ENCODE results near the gene TRERF1.

Gene TRERF1

DNA sequence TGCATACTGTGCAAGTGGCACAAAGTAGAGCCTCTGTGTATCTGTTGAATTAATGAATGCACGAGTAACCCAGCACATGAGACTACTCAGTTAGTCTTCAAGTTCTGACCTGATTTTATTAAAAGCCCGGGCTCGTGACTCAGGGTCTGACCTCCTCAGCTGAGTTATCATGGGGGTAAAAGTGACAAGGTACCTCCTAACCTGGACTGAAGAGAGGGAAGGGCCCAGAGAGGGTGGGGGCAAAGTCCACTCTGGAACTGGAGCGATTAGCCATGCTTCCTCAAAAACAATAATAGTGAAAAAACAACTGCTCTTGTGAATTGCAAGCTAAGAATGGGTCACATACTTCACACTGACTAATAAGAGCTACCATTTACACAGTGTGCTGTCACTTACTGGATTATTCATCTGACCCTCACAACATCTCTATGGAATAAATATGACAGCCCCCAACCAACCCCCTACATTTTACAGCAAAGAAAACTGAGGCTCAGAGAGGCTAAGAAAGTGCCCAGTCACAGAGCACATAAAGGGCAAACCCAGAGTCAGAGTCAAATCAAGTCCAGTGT is 26.7 kb downstream of the TRERF1 start:
- DNase-seq: no peak

DNA sequence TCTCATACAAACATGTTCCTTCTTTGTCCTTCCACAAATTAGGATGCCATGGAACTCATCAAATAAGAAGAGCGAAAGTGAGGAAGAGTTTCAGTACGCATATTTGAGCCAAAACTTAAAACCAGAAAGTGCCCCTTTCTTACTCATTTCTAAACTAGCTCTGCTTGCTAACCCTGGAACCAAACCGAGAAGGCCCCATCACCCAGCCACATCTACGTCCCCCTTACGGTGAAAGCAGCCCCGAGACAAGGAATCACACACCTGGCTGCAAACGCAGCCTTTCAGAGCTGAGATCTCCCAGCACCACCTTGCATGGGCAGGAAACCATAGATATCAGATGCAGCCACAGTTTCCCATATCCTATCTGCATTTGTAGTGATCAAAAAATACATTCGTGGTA is 28.5 kb downstream of the TRERF1 start:
- no peak for DNase-seq

DNA sequence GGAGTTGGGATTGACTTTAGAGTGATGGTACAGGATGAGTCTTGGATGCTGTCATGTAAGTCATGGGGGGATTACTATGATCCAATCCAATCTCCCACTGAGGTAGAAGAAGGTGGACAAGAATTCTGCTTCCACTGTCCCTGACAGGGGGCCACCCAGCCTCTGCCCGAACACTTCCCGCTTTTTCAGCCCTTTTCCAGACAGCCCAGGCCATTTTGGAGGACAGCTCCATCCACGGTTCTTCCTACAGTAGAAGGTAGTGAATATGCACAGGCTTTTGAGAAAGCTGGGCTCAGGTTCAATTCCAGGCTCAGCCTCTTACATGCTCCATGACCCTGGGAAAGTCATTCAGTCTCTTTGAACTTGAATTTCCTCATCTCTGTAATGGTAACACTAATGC is 31.0 kb downstream of the TRERF1 start:
- DNase-seq: no peak

DNA sequence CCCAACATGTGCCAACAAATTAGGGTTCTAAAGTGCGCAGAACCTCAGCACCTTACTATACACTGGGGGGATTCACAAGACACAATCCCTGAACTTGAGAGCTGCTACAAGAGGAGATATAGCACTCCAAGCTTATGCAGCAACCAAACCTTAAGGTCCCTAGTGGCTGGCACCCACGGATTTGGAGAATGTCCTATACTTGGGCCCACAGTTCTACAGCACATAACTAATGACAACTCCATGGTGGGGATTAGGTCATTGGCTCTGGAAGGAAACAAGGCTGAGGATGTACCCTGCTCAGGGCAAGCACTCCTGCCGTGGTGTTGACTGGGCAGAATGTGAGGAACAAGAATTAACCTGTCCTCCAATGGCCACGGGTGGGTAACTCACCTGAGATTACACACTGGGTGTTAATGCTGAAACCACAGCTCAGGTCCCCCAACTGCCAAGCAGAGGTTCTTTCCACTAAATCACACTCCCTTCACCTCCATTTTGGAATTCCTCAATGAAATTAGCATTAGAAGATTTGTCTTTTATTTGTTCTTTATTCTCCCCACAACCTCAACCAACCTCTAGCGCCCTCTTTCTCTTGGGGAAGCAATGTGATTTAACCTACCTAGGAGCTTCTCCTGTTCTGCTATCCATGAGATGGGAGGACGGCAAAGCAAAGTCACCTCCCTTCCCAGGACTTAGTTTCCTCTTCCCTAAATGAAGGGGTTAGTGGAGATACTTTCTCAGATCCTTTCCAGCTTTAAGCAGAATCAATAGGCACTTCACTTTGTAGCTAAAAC is 32.0 kb downstream of the TRERF1 start:
- no peak for DNase-seq

DNA sequence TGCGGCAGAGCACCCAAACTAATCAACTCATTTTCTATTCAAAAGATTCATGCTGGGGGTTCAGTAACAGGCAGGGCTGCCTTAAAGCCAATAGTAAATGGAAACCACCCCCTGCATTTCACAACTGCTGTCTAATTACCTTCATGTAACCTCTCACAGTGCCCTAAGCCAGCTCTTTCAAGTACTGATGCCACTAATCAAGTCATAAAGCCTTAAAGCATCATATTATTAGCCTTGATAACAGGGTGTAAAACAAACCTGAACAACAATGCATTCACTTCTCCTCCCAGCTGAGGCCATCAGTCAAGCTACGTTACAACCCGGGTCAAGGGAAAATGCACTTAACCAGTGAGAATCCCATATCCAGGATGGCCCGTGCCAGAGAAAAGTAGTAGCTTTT is 33.0 kb downstream of the TRERF1 start:
- no peak for DNase-seq

DNA sequence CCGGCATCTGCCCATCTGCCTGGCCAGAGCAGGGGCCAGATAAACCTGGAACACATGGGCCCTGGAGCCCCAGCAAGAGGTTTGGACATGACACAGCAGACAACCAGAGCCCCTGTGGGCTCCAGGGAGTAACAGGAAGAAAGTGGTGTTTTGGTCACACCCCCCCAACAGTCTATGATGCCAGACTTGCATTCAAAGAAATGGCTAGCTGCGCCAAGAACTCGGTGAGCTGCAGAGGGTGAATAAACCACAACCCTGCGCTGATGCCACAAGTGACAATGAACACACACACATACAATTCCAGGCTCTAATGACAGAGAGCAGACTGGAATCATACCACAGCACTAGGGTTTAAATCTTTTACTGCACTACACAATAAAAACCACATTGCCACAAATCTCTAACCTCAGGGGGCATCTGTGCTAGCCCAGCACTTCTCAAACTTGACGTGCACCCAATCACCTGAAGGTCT is 34.0 kb downstream of the TRERF1 start:
- peak; percentile 20 for DNase-seq

DNA sequence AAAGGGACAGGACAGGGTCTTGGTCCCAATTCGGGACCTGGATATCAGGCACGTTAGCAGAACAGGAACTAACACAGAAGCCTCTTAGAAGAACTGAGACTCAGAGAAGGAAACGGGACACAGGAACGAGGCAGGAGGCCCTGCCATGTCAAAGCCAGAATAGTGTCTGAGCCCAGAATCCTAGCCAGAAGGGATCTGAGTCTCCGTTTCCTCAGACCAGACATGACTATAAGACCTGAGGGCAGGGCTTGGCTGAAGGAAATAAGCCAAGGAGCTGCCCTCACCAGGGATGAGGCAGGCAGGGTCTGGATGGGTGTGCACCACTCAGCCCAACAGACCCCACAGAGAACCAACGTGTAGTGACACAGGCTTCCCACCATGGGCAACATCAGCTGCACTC is 40.3 kb downstream of the TRERF1 start:
- no peak for DNase-seq

DNA sequence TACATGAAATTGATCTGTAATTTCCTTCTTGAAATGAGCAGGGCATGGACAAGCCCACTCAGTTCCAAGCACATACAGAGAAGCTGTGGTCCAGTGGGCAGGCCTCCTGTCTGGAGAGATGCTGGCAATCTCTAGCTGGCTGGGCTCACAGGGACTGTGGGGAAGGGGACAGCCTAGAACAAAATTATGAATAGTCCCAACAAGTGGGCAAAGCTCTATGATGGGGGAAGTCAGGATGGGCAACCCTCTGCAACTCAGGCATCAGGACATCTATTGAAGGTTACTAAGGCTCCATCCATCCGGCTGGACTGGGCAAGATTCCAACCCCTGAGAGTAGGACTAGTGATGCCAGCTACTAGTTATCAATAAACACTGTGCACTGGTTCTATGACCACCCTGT is 40.9 kb downstream of the TRERF1 start:
- no peak for DNase-seq

DNA sequence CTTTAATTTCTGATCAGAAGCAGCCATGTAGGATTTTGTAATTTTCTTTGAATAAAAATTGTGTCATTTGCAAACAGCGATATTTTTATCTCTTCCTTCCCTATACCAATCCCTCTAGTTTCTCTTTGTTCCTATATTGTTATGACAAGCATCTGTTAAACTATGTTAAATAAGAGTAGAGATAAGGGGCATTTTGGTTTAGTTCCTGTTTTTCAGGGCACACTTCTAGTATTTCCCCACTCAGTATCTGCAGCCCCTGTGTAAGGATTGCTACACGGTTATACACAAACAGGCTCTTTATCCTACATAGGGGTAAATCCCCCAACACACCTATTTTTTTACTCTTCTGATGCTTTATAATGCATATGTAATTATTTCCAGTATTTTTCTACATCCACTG is 42.1 kb downstream of the TRERF1 start:
- DNase-seq: no peak

DNA sequence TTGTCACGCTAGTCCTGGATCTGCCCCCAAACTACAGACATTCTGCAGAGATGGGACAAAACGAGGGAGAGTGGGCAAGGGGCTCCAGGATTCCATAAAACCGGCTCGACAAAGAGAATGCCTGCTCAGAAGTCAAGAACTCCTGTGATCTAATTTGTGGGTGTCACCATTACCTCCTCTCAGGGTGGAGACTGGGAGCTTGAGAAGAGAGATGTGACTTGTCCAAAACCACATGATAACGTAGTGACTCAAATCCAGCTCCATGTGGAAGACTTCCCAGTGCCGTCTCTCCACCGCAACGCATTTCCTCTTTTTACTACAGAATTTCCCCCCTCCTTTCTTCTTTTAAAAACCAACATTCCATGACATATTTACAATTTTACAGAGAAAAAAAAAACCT is 44.3 kb downstream of the TRERF1 start:
- DNase-seq: no peak

DNA sequence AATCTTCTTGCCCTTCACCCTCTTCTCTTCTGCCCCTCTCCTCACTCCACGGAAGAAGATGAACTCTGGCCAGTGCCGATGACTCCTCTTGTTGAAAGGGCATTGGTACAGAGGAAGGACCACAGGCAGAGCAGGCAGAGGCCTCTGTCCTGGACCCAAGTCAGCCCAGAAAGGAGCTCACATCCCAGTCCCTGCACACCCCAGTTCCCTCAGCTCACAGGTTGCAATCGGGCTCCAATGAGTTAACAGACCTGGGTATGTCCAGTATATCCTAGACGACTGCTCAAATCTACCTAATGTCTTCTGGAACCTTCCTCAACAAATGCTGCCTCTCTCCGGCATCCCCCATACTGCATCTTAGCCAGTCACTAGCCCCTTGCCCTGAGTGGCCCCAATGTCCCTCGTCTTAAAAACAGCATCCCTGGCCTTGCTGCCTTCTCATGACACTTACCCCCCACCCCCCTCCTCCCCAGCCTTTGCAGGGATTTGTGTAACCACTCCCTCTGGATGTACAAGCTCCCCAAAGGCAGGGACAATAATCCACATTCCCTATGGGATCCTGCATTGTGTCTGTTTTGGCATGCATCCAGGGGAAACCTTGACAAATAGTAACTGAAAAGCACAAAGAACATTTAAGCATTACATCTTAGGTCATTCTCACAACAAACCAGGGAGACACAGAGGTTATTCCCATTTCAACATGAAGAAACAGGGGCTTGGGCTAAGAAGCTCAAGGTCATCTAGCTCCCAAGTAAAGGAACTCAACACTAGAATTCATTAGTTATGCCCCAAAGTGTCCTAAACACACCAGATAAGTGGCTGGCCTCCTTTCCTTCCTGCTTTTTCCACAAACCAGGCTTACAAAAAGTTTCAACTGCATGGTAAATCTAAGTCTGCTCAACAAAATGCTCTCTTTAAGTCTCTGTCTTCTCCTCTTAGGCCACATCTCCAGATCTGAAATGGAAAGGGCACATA is 45.1 kb downstream of the TRERF1 start:
- DNase-seq: no peak

DNA sequence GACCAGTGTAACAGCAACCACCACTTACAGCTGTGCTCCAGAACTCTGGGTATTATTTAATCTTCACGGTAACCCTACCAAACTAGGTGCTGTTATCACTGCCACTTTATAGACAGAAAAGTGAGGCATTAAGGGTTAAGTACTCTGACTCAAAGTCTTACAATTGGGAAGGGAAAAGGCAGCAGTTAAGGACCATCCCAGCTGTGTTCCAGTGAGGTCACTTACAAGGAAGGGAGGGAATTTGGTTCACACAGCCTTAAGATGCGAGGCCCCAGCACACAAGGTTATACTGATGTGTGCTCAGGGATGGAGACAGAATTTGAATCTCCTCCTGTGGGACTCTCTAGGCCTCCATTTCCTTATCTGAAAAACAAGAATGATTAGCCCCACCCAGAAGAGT is 46.7 kb downstream of the TRERF1 start:
- no peak for DNase-seq

DNA sequence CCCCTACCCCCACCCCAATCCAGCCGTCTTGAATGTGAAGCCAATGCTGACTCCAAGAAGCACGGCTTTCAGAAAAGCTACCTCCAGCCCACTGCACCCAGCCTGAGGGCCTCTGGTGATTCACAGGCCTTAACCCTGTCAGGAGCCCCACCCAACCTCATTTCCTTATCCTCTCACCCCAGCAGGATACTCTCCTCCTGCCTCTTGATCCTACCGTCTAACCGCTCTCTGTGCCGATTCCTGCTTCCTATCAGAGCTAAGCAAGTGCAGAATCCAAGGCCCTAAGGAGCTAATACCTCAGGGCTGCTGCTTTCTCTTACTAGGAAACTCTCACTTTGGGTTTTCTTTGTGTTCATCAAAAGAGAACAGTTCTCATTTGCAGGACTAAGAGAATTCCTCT is 47.2 kb downstream of the TRERF1 start:
- no peak for DNase-seq

DNA sequence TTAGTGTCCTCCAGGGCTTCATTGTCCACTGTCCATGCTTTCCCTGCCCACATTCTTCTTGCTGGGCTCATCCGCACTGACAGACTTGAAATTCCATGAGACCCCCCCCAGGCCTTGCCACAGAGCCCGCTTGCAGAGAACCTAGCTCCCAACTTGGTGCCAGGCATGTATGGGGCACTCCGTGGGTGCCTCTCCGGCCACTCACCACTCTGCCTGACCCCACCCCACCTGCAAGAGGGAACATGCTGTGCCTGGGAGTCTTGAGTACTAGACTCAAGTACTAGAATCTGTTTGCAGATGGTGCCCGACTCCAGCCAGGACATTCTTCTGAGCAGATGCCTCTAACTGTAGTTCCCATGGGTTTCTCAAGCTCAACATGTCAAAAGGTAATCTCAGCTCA is 47.9 kb downstream of the TRERF1 start:
- no peak for DNase-seq

DNA sequence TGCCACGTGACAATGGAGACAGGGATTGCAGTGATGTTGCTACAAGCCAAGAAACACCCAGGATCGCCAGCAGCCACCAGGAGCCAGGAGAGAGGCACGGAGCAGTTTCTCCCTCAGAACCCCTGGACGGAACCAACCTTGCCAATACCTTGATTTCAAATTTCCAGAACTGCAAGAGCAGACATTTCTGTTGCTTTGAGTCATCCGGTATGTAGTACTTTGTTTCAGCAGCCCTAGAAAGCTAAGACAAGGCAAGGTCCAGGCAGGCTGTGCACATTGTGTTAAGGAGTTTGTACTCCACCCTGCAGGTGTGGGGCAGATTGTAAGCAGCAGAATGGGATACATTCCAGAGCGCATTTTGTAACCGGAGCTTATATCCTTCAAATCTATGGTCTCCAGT is 48.3 kb downstream of the TRERF1 start:
- no peak for DNase-seq

DNA sequence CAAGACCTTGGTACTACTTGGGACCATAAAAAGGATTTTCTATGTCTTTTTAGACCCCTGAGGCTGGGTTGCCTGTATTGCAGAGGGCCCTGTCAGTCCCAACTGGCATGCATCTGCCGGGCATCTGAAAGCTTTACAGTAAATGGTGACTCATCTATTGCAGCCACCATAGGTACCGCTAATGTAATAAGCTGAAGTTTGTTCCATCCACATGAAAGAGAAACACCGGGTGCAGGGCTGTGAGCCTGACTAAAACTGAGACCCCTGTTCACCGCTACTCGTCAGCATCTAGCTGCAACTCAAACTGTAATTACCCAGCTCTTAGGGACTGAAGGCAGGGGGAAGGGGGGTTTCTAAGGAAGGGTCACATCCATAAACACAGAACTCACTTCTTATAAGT is 49.5 kb downstream of the TRERF1 start:
- peak; percentile 29 for DNase-seq

DNA sequence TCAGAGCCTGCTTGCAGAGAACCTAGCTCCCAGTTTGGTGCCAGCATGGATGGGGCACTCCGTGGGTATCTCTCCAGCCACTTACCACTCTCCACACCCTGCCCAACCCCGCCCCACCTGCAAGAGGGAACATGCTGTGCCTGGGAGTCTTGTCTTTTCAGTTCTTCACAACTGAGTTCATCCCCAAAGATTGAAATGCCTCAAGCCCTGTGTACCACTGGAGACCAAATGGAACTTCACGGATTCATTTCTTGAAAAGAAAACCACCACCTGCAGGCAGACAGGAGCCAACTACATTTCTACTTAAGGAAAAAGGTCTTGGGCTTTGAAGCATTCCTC is 50.1 kb downstream of the TRERF1 start:
- DNase-seq: no peak

DNA sequence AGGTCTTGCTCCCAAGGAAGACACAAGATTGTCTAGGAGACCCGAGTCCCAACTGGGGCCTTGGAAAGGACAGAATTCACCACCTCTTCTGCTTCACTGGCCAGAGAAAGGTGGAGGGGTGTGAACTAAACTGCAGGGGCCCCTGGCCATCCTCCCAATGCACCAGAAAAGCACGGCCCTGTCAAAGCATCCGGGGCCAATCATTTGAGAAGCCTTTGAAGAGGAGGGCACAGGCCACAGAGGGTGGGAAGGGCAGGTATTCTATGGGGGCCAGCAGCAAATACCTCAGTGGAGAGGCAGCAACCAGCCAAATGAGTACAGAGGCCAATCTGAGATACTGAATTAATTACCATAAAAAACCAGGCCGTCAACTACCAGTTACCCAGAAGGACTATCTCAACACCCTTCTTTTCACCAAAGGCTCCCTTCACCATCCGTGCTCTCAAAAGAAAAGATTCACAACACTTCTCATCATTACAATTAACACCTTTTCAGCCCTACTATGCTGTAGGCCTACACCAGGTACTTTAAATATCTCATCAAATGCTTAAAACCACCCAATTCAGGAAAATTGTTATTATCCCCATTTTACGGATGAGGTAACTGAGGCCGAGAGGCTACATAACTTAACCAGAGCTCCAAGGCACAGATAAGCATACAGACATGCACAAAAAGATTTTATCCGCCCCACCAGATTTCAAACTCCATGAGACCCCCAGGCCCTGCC is 50.7 kb downstream of the TRERF1 start:
- no peak for DNase-seq

DNA sequence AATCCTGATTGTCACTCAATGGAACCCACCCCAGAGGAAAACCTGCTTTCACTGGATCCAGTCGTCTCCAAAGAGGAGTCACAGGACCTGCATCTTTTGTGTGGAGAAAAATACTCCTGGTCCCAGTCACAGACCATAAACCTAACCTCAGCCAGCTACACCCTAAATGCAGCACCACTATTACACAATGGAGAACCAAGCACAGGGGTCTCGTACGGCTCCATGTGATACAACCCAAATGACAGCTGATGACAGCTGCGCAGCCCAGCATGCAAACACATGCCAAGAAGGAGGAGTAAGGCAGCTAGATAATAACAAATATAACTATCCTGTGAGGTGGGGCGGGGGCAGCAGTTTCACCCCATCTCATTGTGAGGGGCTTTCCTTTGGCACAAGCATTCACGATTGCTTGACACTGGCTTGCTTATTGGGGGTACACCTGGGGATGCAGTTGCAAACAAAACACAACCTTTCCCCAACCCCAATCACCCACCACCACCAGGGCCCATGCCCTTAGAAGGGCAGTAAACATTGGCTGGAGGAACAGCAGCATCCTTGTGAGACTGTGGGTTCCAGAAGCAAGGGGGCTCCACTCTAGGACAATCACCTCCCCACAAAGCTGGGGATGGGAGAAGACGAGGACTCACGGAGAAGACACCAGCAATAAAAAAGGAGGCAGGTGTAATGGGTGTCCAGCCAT is 51.5 kb downstream of the TRERF1 start:
- DNase-seq: no peak

DNA sequence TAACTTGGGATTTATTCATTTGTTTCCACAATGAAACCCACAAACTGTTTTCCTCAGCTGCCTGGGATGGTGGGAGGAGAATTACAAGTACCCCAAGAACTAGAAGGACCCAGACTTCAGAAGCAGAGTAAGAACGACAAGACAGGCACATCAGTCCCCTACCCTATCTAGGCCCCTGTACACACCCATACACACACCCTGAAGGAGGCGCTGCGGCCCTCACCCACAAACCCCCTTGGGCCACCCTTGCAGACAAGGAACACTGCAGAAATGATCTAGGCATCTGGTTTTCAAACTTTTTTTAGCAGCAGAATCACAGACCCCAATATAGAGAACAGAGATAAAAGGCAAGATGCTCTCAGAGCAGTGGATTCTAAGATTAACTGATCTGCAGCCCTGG is 55.0 kb downstream of the TRERF1 start:
- DNase-seq: no peak

DNA sequence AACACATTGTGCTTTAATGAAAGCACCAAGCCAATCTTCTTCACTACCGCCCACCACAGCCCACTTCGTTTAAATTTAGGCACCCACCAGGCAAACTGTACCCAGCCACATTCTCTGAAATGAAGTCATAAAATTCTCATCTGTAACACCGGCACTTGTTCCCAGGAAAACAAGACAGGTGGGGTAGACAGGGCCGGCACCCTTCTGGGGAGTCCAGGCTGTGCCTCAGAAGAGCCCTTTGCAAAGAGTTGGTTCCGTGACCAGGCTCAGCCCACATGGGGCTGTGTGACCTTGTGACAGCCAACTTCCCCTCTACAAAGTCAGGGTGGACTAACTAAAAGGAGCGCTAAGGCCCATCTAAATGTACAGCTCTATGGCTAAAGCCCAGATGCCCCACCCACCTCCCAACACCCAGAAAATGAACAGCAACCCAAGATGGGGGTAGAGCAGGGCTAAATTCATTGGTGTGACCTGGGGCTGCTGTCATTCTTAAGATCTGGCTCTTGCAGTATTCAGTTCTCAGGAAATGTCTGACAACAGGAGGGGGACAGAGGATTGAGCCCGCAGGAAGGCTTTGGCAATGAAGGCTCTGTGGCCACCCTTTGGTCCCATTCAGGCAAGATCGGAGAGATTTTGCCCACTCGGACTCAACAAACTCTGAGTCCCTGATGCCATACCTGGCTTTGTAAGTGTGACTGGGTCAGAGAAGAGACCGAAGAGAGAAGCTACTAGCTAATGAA is 56.7 kb downstream of the TRERF1 start:
- DNase-seq: no peak

DNA sequence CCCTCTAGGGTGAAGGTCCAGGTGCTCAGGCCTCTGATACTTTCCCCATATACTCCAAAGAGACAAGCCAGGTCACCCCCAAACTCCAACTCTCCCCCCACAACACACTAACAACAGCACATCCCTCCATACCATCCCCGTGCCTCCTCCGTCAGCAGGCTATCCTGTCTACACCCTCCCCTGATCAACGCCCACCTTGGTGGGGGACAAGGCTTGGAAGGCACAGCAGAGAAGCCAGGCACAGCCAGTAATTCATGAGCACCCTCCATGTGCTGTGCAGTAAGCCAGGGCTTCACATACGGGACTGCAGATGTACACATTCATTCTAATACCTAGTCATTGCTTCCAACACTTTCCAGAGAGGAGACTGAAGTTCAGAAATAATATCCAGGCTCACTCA is 57.6 kb downstream of the TRERF1 start:
- no peak for DNase-seq
